Thyroid gland (tissue), 4 donors: Measurements from ENCODE around the gene TMEM117.

Experiments
- CTCF ChIP-seq, 6 experiments: fragments of 200-600 bp in 3 of 6; fragments of 450-650 bp in 3 of 6; sonication (generic) in 3 of 6; IDR thresholded peaks; one replicate each; pipeline ENCODE4 v1.5.1; 2016 to 2019; ENCODE audit warnings: antibody characterized with exemption in 6 of 6, mild to moderate bottlenecking in 2 of 6, inconsistent platforms in 1 of 6, moderate library complexity in 1 of 6
- POLR2A ChIP-seq, 2 donors: fragments of 450-650 bp; IDR thresholded peaks; one replicate each; pipeline ENCODE4 v1.6.1; 2017; ENCODE audit warnings: antibody characterized with exemption in 2 of 2, mild to moderate bottlenecking in 2 of 2, moderate library complexity in 1 of 2

DNA sequence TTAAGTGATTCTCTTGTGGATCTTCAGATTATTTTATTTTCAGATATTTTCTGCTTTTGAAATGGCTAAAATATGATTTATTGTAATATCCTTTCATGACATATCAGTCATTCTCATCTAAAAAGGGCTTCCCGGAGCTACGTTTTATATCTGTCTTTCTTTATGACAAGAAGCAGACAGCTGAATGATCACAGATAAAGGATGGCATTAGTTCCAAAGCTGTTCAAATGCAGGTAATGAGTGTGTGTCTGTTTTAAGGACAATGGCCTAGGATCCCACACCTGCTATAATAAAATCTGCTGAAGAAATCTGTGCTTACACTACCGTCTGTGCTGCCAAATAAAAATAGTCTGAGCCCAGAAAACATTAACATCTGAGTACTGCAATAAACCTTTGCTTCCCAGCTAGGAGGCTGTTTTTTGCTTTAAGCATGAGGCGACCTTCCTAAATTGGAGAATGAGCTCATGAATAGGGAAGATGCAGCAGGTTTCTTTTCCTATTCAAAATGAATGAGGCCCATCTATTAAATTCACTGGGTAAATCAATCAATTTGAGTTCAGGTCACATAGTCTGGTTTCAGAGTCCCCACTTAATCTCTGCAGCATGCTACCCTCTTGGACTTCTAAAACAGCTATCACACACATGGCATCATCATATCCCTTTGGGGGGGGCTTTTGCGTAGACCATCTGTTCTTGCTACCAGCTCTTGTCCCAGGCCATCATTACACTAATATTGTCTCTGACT is 541.7 kb downstream of the TMEM117 start:
- no peak for TF ChIP-seq CTCF (IDR thresholded peaks at IDR 0.05)
- no peak for TF ChIP-seq POLR2A (IDR thresholded peaks at IDR 0.05)
